K562 (cell line): Measurements from ENCODE around the gene AP3S1.

ENCODE experiments used
- CHD2 ChIP-seq: IDR thresholded peaks from 2 replicates; pipeline ENCODE4 v1.6.1; 2011; ENCODE audit warnings: low read depth, low read length
- CREB1 ChIP-seq, 2 experiments: sonication (generic) in 1 of 2; formaldehyde crosslinking in 1 of 2; IDR thresholded peaks; 2 replicates each; pipeline versions ENCODE4 v1.6.1 to v1.8.0; 2012 to 2022; ENCODE audit warnings: inconsistent platforms in 1 of 2, mild to moderate bottlenecking in 1 of 2, missing genetic modification reagents in 1 of 2, moderate library complexity in 1 of 2
- NR3C1 ChIP-seq: sonication (generic); formaldehyde crosslinking; IDR thresholded peaks from 2 replicates; pipeline ENCODE4 v1.8.1; 2022; ENCODE audit warnings: missing genetic modification reagents
- POLR2AphosphoS5 ChIP-seq: IDR thresholded peaks from 2 replicates; pipeline ENCODE4 v1.6.1; 2011; ENCODE audit warnings: mild to moderate bottlenecking, low read depth, low read length, moderate library complexity; ENCODE audit not compliant: control insufficient read depth, insufficient read depth
- RFX1 ChIP-seq: fragments of 450-650 bp; IDR thresholded peaks from 2 replicates; pipeline ENCODE4 v1.6.1; 2016; ENCODE audit warnings: mild to moderate bottlenecking, moderate library complexity
- SNRNP70 ChIP-seq: fragments of 200-400 bp; formaldehyde crosslinking; optimal IDR thresholded peaks from 2 replicates; pipeline ENCODE3; 2017; ENCODE audit warnings: low read depth, low read length
- ZNF780A ChIP-seq: fragments of 250-450 bp; sonication (Bioruptor Pico); IDR thresholded peaks from 2 replicates; pipeline ENCODE4 v1.5.0; 2021; ENCODE audit warnings: mild to moderate bottlenecking
- TF ChIP-seq, protein P1 (sequence below): sonication (generic); formaldehyde crosslinking; IDR thresholded peaks from 2 replicates; pipeline ENCODE4 v1.8.0; 2022; ENCODE audit warnings: mild to moderate bottlenecking, missing genetic modification reagents
- TF ChIP-seq, protein P2 (sequence below): sonication (generic); formaldehyde crosslinking; IDR thresholded peaks from 2 replicates; pipeline ENCODE4 v1.8.0; 2022; ENCODE audit warnings: missing genetic modification reagents, mild to moderate bottlenecking, moderate library complexity, borderline replicate concordance

DNA sequence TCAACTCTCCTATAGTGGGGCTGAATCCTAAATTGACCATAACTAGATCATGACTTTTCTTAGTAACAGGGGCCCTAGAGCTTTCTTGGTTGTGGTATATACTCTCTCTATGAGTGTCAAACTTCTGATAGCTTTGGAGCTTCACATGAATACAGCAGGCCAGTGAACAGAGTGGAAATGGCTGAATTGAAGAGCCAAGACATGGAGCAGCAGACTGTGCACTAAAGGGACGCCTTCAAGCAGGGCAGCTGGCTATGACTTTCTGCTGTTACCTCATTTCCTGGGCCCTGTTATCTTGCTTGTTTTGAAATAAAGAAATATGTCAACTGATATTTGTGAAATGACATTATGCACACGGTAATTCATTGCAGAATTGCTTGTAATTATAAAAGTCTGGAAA is 41.6 kb upstream of the AP3S1 start:
- TF ChIP-seq, protein P1, sequence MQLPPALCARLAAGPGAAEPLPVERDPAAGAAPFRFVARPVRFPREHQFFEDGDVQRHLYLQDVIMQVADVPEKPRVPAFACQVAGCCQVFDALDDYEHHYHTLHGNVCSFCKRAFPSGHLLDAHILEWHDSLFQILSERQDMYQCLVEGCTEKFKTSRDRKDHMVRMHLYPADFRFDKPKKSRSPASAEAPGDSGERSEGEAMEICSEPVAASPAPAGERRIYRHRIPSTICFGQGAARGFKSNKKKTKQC (CRISPR knock-in tag): no peak
- TF ChIP-seq POLR2AphosphoS5 (no peak), CHD2 (no peak), NR3C1 (CRISPR knock-in tag) (no peak), SNRNP70 (no peak), CREB1 (IDR thresholded peaks at IDR 0.05) (no peak), CREB1 (CRISPR knock-in tag; IDR thresholded peaks at IDR 0.05) (no peak), ZNF780A (no peak), RFX1 (no peak)
- TF ChIP-seq, protein P2, sequence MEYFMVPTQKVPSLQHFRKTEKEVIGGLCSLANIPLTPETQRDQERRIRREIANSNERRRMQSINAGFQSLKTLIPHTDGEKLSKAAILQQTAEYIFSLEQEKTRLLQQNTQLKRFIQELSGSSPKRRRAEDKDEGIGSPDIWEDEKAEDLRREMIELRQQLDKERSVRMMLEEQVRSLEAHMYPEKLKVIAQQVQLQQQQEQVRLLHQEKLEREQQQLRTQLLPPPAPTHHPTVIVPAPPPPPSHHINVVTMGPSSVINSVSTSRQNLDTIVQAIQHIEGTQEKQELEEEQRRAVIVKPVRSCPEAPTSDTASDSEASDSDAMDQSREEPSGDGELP (CRISPR knock-in tag): no peak
